ENCODE results near the gene OR2D3. TPM values are rescaled to one million over a fixed set of nuclear protein-coding genes. Genes with fewer than 3 reads are reported as not detected.
"Not testable (repeated sequence)": the region's sequence is repeated elsewhere in the genome, so short reads cannot be mapped to it uniquely, and the experiment has no call there.

The OR2D3 gene
- total and polyA plus RNA-seq, 9 donors, result not detected

DNA sequence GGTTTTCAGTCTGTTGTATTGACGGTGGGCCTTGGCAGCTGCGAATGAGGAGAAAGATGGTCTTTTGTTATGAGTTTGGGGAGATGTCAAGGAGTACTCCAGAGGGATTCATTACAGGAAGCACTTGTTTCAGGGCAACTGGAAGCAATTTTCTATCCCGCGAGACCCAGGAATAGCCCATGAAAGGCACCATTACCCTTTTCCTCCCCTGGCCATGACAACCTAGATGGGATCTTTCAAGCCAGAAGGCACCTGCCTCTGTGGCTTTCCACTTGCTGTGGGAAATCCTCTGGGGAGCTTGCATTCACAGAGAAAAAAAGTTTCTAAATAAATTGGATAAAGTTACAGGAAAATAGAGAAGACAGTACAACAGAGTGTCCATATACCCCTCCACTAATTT lies 8.1 kb downstream of the OR2D3 start:
- DNase-seq, result no peak
- H3K27ac ChIP-seq, result no peak overlapping the region
- no peak overlapping the region for H3K4me3 ChIP-seq
- H3K9me3 ChIP-seq, result no peaks in the 10 kb centered on the region
- TF ChIP-seq EP300 (IDR thresholded peaks at IDR 0.05), result no peak
- TF ChIP-seq POLR2A (IDR thresholded peaks at IDR 0.05), result no peak
- TF ChIP-seq, protein P1, sequence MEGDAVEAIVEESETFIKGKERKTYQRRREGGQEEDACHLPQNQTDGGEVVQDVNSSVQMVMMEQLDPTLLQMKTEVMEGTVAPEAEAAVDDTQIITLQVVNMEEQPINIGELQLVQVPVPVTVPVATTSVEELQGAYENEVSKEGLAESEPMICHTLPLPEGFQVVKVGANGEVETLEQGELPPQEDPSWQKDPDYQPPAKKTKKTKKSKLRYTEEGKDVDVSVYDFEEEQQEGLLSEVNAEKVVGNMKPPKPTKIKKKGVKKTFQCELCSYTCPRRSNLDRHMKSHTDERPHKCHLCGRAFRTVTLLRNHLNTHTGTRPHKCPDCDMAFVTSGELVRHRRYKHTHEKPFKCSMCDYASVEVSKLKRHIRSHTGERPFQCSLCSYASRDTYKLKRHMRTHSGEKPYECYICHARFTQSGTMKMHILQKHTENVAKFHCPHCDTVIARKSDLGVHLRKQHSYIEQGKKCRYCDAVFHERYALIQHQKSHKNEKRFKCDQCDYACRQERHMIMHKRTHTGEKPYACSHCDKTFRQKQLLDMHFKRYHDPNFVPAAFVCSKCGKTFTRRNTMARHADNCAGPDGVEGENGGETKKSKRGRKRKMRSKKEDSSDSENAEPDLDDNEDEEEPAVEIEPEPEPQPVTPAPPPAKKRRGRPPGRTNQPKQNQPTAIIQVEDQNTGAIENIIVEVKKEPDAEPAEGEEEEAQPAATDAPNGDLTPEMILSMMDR (IDR thresholded peaks at IDR 0.05), result no peak
- 70 to 73% (median 70%) methylated on average over 4 of the region's 4 CpGs for WGBS, 3 donors
- H3K4me1 ChIP-seq (ENCODE audit: insufficient read depth), result peaks cover 3% of the 10 kb centered on the region
- intact Hi-C loops (cut with DNase I), result no loop called here
- H3K27me3 ChIP-seq, result no peaks in the 10 kb centered on the region
- no peaks in the 10 kb centered on the region for H3K36me3 ChIP-seq

DNA sequence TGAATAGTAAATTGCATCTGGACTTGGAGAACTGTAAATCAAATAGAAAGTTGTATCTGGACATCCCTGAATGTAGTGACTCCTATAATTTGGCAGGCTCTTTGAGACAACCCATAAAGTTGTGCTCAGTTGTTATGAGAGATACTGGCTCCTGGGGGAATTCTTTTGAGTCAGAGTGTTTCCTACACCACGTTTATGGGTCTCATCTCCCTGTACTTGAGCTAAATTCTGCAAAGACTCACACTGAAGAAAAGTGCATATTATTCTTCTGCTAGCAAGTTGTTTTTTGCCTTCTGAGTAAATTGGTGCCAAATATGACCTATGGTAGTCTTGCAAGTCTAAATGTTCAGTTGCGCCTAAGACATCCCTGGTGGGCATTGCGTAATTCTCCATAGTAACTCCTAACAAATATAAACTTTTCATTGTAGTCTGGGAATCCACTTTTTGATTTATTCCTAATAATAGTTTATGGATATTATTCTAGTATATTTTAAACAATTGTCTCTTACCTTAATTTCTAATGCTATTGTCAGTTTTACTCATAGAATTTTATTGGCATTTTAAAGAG lies 10.4 kb downstream of the OR2D3 start:
- Histone ChIP-seq H3K36me3 (no peaks in the 10 kb centered on the region), H3K27me3 (no peaks in the 10 kb centered on the region), H3K27ac (no peak overlapping the region), H3K9me3 (no peaks in the 10 kb centered on the region), H3K4me1 (ENCODE audit: insufficient read depth) (peaks cover 3% of the 10 kb centered on the region), H3K4me3 (no peak overlapping the region)
- no peak for DNase-seq
- 80 to 92% (median 86%) methylated on average over 3 of the region's 3 CpGs for WGBS, 3 donors
- intact Hi-C loops (cut with DNase I), result no loop called here
- TF ChIP-seq EP300 (IDR thresholded peaks at IDR 0.05) (no peak), POLR2A (IDR thresholded peaks at IDR 0.05) (no peak)
- TF ChIP-seq, protein P1 (IDR thresholded peaks at IDR 0.05), result no peak

DNA sequence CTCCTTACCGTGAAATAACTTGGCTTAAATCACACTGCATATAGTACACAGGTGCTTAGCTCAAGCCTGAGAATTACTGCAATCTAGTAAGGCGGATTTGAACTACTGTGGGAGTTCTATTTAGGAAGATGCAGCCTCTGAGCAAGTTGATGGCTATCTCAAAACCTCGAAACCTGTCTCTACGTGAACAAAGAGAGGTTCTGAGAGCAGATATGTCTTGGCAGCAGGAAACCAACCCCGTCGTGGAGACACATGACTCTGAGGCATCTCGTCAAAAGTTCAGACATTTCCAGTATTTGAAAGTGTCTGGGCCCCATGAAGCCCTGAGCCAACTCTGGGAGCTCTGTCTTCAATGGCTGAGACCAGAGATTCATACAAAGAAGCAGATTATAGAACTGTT lies 11.3 kb downstream of the OR2D3 start:
- no peak for DNase-seq
- Histone ChIP-seq H3K36me3 (no peaks in the 10 kb centered on the region), H3K27me3 (no peaks in the 10 kb centered on the region), H3K27ac (no peak overlapping the region), H3K4me3 (no peak overlapping the region), H3K9me3 (no peaks in the 10 kb centered on the region), H3K4me1 (ENCODE audit: insufficient read depth) (peaks cover 3% of the 10 kb centered on the region)
- TF ChIP-seq POLR2A (IDR thresholded peaks at IDR 0.05), result no peak
- TF ChIP-seq, protein P1 (IDR thresholded peaks at IDR 0.05), result no peak
- TF ChIP-seq EP300 (IDR thresholded peaks at IDR 0.05), result no peak
- intact Hi-C loops (cut with DNase I), result no loop called here
- 90 to 91% (median 90%) methylated on average over 7 of the region's 7 CpGs for WGBS, 3 donors

DNA sequence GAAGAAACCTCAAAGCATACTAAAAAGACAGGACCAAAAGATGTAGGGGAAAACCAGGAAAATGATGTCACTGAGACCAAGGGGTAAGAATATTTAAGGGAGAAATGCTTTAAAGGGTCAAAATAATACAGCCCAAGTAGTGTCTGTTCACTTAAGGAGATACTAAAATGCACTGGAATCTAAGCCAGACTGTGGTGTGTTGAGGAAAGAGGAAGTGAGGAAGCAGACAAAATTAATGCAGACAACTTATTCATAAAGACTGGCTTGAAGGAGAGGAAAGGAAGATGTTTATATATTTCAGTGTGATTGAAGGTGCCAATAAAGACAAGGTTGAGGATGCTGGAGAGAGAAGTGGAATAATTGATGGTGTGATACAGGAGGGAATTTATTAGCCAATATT lies 21.2 kb downstream of the OR2D3 start:
- H3K27me3 ChIP-seq, result no peaks in the 10 kb centered on the region
- H3K9me3 ChIP-seq, result no peaks in the 10 kb centered on the region
- intact Hi-C loops (cut with DNase I), result no loop called here

DNA sequence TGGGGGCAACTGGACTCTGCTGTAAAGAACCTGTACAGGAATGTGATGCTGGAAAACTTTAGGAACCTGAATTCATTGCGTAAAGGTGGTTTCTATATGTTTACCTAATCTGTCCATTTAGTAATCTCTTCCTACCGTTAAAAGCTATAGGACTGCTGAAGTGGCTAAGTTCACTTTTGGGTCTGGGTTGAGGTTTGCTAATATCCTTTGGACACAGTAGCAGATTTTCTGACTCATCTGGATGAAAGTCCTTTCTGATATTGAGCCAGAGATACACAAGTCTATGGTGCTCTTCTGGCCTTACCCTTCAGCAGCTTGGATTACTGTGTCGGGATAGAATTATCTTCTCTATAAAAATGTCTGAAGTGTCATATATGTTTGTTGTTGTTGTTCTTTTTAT lies 22.3 kb downstream of the OR2D3 start:
- DNase-seq, result no peak
- H3K27me3 ChIP-seq, result no peaks in the 10 kb centered on the region
- TF ChIP-seq POLR2A (IDR thresholded peaks at IDR 0.05) (no peak), EP300 (IDR thresholded peaks at IDR 0.05) (no peak)
- TF ChIP-seq, protein P1 (IDR thresholded peaks at IDR 0.05), result no peak
- no peak overlapping the region for H3K4me3 ChIP-seq
- H3K4me1 ChIP-seq (ENCODE audit: insufficient read depth), result no peaks in the 10 kb centered on the region
- H3K9me3 ChIP-seq, result no peaks in the 10 kb centered on the region
- intact Hi-C loops (cut with DNase I), result no loop called here
- H3K27ac ChIP-seq, result no peak overlapping the region
- no peaks in the 10 kb centered on the region for H3K36me3 ChIP-seq
- WGBS, 3 donors, result 89 to 93% (median 91%) methylated on average over 3 of the region's 3 CpGs

More for the DNA sequence above, 21.2 kb downstream of the OR2D3 start:
- Histone ChIP-seq H3K27ac (no peak overlapping the region), H3K4me1 (ENCODE audit: insufficient read depth) (no peaks in the 10 kb centered on the region), H3K36me3 (no peaks in the 10 kb centered on the region), H3K4me3 (no peak overlapping the region)
- DNase-seq, result no peak
- no peak for TF ChIP-seq POLR2A (IDR thresholded peaks at IDR 0.05)

DNA sequence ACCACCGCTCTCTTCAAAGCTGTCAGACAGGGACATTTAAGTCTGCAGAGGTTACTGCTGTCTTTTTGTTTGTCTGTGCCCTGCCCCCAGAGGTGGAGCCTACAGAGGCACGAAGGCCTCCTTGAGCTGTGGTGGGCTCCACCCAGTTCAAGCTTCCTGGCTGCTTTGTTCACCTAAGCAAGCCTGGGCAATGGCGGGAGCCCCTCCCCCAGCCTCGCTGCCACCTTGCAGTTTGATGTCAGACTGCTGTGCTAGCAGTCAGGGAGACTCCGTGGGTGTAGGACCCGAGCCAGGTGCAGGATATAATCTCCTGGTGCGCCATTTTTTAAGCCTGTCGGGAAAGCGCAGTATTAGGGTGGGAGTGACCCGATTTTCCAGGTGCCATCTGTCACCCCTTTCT lies 33.4 kb downstream of the OR2D3 start:
- H3K27me3 ChIP-seq; H3K36me3 ChIP-seq; intact Hi-C loops (cut with DNase I); H3K4me1 ChIP-seq (ENCODE audit: insufficient read depth); H3K27ac ChIP-seq; H3K4me3 ChIP-seq; DNase-seq; H3K9me3 ChIP-seq: not testable (repeated sequence)
- WGBS, 3 donors, result 92 to 94% (median 93%) methylated on average over 10 of the region's 10 CpGs

Data from ovary (tissue), 9 donors.